Activated CD4-positive, alpha-beta memory T cell treated with anti-CD3 and anti-CD28 coated beads for 36 hours (primary cell): Measurements from ENCODE around the gene WDR1. TPM values are rescaled to one million over a fixed set of nuclear protein-coding genes. Genes with fewer than 3 reads are reported as not detected.

Source experiments
- microRNA-seq: library from miRNA; unstranded; fragments of <30 nt; microRNA quantifications from one replicate; pipeline ENCODE4 v1.2.0, GENCODE V29; 2022; ENCODE audit warnings: borderline number of aligned reads, borderline microRNAs expressed, borderline replicate concordance
- total RNA-seq, 2 experiments: library from RNA; stranded (reverse); gene quantifications; one replicate each; pipeline ENCODE4 v1.2.3, GENCODE V29; 2021

WDR1 gene
- total RNA-seq, 2 experiments from 2014 or later, result 351 to 353 TPM

Small RNA genes within 50 kb of the gene (microRNA-seq; reads per million reads assigned to microRNA genes)
- gene MIR3138, result 2.4 reads per million

Other genes starting within 250 kb of the WDR1 start
- gene SLC2A9, start 95.3 kb downstream of the WDR1 start, total RNA-seq, result under 1 TPM; 0.10 to 0.65 TPM